ENCODE measurements around the gene FRMD4A.

GRCh38 chr10:13887761-13888160 is 443.0 kb downstream of the FRMD4A start:
- TF ChIP-seq CTCF (IDR thresholded peaks at IDR 0.05) (no peak), POLR2A (IDR thresholded peaks at IDR 0.05) (no peak)

All from testis (tissue), 2 donors.